Amniotic epithelial cell (primary cell): ENCODE measurements around the gene CLBA1.
A peak's percentile ranks its signal among the peaks of the same experiment; 100 is the strongest.
"Not testable (repeated sequence)": the region's sequence is repeated elsewhere in the genome, so short reads cannot be mapped to it uniquely, and the experiment has no call there.

Experiments
- DNase-seq: peaks from one replicate; pipeline ENCODE4 v3.0.0-alpha.2; 2010; ENCODE audit warnings: low read depth

The CLBA1 gene

GRCh38 chr14:104947881-104948735, 37.5 kb upstream of the CLBA1 start:
- not testable (repeated sequence) for DNase-seq

DNA sequence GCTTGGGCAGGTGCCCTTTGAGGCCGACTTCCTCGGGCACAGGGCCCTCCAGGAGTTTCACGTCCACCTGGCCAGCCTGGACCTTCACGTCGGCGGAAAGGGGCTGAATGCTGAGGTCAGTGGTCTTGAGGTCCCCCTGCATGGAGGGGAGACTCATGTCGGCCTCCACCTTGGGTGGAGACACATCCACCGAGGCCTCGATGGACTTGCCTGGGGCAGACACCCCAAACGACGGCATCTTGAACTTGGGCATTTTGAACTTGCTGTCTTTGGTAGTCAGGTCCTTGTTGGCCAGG, 36.9 kb upstream of the CLBA1 start:
- no peak for DNase-seq

DNA sequence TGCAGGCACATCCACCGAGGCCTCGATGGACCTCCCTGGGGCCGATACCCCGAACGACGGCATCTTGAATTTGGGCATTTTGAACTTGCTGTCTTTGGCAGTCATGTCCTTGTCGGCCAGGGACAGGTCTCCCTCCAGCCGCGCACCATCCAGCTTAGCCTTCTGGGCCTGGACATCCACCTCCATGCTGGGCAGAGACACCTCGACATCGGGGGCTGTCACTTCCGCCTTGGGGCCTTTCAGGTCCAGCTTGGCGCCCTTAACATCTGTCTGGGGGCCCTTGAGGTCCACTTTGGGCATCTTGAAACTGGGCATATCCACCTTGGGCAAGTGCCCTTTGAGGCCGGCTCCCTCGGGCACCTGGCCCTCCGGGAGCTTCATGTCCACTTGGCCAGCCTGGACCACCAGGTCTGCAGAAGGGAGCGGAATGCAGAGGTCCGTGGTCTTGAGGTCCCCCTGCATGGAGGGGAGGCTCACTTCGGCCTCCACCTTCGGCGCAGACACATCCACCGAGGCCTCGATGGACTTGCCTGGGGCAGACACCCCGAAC, 36.1 kb upstream of the CLBA1 start:
- DNase-seq: not testable (repeated sequence)

- no peak for DNase-seq
Observed at GRCh38 chr14:104950021-104950420, 35.6 kb upstream of the CLBA1 start.

DNA sequence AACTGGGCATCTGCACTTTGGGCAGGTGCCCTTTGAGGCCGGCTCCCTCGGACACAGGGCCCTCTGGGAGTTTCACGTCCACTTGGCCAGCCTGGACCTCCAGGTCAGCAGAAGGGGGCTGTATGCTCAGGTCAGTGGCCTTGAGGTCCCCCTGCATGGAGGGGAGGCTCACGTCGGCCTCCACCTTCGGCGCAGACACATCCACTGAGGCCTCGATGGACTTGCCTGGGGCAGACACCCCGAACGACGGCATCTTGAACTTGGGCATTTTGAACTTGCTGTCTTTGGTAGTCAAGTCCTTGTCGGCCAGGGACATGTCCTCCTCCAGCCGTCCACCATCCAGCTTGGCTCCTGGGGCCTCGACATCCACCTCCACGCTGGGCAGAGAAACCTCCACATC, 34.9 kb upstream of the CLBA1 start:
- DNase-seq: not testable (repeated sequence)

DNA sequence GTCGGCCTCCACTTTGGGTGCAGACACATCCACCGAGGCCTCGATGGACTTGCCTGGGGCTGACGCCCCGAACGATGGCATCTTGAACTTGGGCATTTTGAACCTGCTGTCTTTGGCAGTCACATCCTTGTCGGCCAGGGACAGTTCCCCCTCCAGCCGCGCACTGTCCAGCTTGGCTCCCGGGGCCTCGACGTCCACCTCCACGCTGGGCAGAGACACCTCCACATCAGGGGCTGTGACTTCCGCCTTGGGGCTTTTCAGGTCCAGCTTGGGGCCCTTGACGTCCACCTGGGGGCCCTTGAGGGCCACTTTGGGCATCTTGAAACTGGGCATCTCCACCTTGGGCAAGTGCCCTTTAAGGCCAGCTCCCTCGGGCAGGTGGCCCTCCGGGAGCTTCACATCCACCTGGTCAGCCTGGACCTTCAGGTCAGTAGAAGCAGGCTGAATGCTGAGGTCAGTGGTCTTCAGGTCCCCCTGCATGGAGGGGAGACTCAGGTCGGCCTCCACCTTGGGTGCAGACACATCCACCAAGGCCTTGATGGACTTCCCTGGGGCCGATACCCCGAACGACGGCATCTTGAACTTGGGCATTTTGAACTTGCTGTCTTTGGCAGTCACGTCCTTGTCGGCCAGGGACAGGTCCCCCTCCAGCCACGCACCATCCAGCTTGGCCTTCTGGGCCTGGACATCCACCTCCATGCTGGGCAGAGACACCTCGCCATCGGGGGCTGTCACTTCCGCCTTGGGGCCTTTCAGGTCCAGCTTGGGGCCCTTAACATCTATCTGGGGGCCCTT, 33.5 kb upstream of the CLBA1 start:
- not testable (repeated sequence) for DNase-seq

GRCh38 chr14:104953097-104953496, 32.5 kb upstream of the CLBA1 start:
- DNase-seq: no peak

DNA sequence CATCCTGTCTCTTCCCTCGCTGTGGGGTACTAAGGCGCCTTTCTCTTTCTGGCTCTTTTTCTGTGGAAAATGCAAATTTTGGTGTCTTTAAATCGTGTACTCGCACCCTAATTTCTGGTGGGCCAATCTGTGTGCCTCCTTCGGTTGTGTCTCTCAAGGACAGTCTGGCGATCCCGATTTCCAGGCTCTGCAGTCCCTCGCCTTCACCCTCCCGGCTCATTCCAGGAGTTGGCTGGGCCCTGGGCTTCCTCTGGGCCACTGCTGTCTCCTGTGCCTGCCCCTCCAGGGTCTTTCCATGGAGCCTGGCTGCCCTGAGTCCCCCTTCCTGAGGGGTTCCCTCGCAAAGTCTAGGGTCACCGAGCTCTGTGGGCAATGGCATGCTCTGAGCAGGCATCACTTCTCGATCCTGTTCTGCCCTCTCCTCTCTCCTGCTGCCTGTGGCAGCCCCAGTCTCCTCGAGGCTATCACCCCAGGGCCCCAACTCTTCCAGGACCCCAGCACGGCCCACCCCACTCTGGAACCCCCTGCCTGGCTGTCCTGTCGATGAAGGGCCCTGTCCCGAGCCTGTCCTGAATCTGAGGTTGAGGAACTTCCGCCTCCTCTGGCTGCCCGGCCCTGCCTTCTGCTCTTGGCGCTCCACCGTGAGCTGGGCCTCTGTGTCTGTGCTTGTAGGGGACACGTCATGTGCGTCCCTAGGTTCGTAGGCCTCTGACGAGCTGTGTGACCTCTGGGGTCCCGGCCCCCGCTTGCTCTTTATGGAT, 31.5 kb upstream of the CLBA1 start:
- no peak for DNase-seq

DNA sequence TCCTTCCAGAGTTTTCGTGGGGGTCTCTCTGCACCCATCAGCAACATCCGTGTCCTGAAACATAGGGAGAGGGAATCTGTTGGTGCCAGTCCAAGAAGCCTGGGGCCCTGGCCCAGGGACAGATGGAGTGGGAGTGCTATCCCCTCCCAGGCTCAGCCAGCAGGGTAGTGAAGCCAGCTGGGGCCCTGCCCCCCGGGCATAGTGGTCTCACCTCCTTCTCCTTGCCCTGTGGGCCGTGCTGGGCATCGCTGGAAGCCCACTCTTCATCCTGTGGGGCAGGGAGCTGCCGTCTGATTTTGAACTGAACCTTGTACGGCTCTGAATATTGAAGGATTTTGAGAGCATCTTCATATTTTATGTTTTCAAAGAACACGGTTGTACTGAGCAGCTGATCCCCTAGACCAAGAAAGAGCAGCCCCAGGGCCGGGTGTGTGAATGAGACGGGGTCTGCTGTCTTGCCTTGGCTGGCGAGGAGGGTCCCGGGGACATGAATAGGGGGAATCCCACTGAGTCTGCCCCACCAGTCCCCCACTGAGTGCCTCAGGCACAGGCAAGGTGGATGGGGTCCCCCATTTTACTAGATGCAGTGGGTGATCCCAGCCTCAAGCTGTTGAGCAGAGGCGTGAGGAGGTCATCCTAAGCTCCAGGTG, 30.7 kb upstream of the CLBA1 start:
- DNase-seq: no peak

- no peak for DNase-seq
Observed at GRCh38 chr14:104955396-104955770, 30.2 kb upstream of the CLBA1 start.

- DNase-seq: no peak
Observed at GRCh38 chr14:104956290-104956890, 29.2 kb upstream of the CLBA1 start.

GRCh38 chr14:104957146-104958113, 28.2 kb upstream of the CLBA1 start:
- no peak for DNase-seq

DNA sequence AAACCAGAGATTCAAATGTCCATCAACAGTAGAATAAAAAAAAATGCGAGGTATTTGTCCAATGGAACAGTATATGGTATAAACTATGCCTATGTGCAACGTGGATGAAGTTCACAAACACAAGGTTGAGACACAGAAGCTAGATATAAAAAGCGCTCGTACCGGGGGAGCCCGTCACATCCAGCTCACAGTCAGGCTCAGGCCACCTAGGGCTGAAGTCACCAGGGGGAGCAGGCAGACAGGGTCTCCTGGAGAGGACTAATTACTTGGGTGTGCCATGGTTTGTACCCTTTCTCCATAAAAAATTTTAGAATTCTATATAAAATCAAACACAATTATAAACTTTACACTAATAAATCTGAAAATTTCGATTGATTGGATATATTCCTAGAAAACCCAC, 21.0 kb upstream of the CLBA1 start:
- DNase-seq: no peak

DNA sequence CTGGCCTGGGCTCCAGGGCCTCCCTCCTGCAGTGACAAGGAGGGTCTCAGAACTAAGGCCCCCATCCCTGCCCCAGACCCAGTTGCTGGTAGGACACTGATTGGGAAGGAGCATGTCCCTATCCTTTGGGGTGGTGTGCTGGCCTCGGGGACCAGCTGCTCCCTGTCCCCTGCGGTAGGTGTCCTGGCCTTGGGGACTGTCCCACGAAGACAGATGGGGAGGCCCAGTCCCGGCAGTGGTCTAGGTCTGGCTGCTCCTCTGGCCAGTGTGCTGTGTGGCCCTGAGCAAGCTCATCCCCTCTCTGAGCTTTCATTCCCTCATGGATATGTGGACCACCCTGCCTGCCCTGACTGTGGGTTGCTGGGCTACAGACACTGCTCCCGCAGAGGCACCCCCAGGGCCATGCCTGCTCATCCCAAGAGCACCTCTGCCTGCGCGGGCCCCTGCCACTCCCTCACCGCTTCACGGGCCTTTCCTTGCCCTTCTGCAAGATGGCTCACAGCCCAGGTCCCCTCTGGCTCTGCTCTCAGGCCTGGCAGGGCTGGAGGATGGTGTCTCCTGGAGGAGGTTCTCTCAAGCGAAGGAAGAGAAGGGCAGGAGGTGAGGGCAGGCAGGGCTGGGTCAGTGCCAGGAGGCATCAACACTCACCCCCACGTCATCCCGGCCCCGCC, 19.9 kb upstream of the CLBA1 start:
- no peak for DNase-seq

DNA sequence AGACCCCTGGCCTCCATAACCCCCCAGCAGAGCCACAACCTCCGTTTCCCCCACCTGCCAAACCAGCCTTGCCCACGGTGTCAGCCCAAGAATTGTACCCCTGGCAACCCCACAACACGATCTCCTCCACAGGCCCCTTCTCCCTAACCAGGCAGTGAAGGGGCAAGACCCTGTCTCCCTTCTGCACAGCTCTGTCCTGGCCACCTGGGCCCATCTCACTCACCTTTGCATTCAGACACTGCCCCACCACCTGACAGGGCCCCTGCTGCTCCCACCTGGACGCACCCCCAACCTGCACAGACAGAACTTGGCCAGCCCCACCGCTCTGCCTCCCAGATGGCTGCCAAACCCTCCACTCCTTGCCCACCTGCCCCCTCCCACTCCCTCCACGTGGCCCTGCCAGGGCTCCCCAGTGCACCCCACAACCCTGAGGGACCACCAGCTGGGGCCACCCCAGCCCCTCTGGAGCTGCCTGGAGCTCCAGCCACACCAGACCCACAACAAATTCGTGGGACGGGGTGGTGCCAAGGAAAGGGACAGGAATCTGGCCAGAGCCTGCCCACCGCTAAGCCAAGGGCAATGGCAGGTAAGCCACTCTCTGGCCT, 19.2 kb upstream of the CLBA1 start:
- DNase-seq: no peak

GRCh38 chr14:104966981-104967385, 18.6 kb upstream of the CLBA1 start:
- no peak for DNase-seq

- no peak for DNase-seq
Observed at GRCh38 chr14:104967386-104968152, 18.0 kb upstream of the CLBA1 start.

GRCh38 chr14:104968153-104968527, 17.4 kb upstream of the CLBA1 start:
- DNase-seq: peak; percentile 8
